Stomach (tissue), 9 donors: Measurements from ENCODE around the gene IPCEF1. TPM values are rescaled to one million over a fixed set of nuclear protein-coding genes. Genes with fewer than 3 reads are reported as not detected.
"Not testable (repeated sequence)": the region's sequence is repeated elsewhere in the genome, so short reads cannot be mapped to it uniquely, and the experiment has no call there.

Experiments used
- DNase-seq, 2 donors: peaks; one replicate each; pipeline versions ENCODE4 v3.0.0 to v3.0.0-alpha.2; 2013 to 2019
- H3K27ac ChIP-seq, 5 donors: fragments of 200-600 bp in 4 of 5; sonication (generic) in 4 of 5; one replicate each; pipeline ENCODE4 v1.5.1; 2013 to 2019; ENCODE audit warnings: mild to moderate bottlenecking in 1 of 5, moderate library complexity in 1 of 5
- H3K27me3 ChIP-seq, 3 donors: fragments of 200-600 bp; sonication (generic); one replicate each; pipeline ENCODE4 v1.5.1; 2017 to 2019; ENCODE audit warnings: mixed run types in 1 of 3
- H3K36me3 ChIP-seq, 4 donors: fragments of 200-600 bp; sonication (generic); 1 replicate in 3 of 4; 2 replicates in 1 of 4; pipeline ENCODE4 v1.5.1; 2016 to 2019
- H3K4me1 ChIP-seq, 4 donors: fragments of 200-600 bp; sonication (generic); one replicate each; pipeline ENCODE4 v1.5.1; 2016 to 2019
- H3K4me3 ChIP-seq, 4 donors: fragments of 200-600 bp; sonication (generic) in 3 of 4; one replicate each; pipeline ENCODE4 v1.5.1; 2016 to 2019; ENCODE audit warnings: mild to moderate bottlenecking in 1 of 4
- H3K9me3 ChIP-seq, 4 donors: fragments of 200-600 bp; sonication (generic); one replicate each; pipeline ENCODE4 v1.5.1; 2016 to 2019
- EP300 ChIP-seq: sonication (generic); formaldehyde crosslinking; IDR thresholded peaks from one replicate; pipeline ENCODE4 v1.6.1; 2017; ENCODE audit warnings: antibody characterized with exemption
- POLR2A ChIP-seq, 4 donors: fragments of 450-650 bp; IDR thresholded peaks; one replicate each; pipeline ENCODE4 v1.6.1; 2016; ENCODE audit warnings: antibody characterized with exemption in 4 of 4, control low read depth in 2 of 4, mild to moderate bottlenecking in 1 of 4, moderate library complexity in 1 of 4
- POLR2AphosphoS5 ChIP-seq, 3 donors: sonication (generic); formaldehyde crosslinking; IDR thresholded peaks; one replicate each; pipeline ENCODE4 v1.6.1; 2016; ENCODE audit warnings: antibody characterized with exemption in 3 of 3
- WGBS, 5 donors: extraction: QIAGEN DNeasy Blood & Tissue Kit in 3 of 5; methylation state at CpG; one replicate each; pipeline versions ENCODE4 v1.1.5 to v1.1.7; 2013 to 2018; 5-methylcytosine and 5-hydroxymethylcytosine counted together
- intact Hi-C: fragments of 100-400 bp; cut with DNase I; formaldehyde crosslinking; loops from one replicate; pipeline ENCODE4 v1.15.1; 2023; ENCODE audit warnings: low total_unique reads
- polyA plus RNA-seq, 3 donors: library from polyadenylated mRNA; stranded (reverse); fragments of 200-250 nt; gene quantifications; one replicate each; pipeline ENCODE4 v1.2.3, GENCODE V29; 2013
- total RNA-seq, 5 donors: library from RNA; depleted of rRNA; stranded (reverse); fragments of >200 nt; gene quantifications; one replicate each; pipeline versions ENCODE4 v1.1.0 to v1.2.3, GENCODE V29; 2014 to 2016
- TF ChIP-seq, protein P1 (sequence below), 7 experiments: fragments of 450-650 bp in 4 of 7; fragments of 200-600 bp in 3 of 7; sonication (generic) in 3 of 7; IDR thresholded peaks; one replicate each; pipeline ENCODE4 v1.5.1; 2016 to 2019; ENCODE audit warnings: antibody characterized with exemption in 7 of 7, control low read depth in 2 of 7, mild to moderate bottlenecking in 1 of 7
- donor health status: healthy with polysubstance abuse.
- donor health status: Bipolar disorder and iron deficiency.
- donor health status: healthy.

The IPCEF1 gene
- total and polyA plus RNA-seq, 8 donors: under 0.01 to 47.1 (median 1.4) TPM; not detected in 2

GRCh38 chr6:154331750-154332149 is 24.9 kb downstream of the IPCEF1 start:
- no peak overlapping the region for H3K27ac ChIP-seq
- H3K9me3 ChIP-seq: no peaks in the 10 kb centered on the region
- DNase-seq: no peak
- no peaks in the 10 kb centered on the region for H3K4me1 ChIP-seq
- TF ChIP-seq, protein P1, sequence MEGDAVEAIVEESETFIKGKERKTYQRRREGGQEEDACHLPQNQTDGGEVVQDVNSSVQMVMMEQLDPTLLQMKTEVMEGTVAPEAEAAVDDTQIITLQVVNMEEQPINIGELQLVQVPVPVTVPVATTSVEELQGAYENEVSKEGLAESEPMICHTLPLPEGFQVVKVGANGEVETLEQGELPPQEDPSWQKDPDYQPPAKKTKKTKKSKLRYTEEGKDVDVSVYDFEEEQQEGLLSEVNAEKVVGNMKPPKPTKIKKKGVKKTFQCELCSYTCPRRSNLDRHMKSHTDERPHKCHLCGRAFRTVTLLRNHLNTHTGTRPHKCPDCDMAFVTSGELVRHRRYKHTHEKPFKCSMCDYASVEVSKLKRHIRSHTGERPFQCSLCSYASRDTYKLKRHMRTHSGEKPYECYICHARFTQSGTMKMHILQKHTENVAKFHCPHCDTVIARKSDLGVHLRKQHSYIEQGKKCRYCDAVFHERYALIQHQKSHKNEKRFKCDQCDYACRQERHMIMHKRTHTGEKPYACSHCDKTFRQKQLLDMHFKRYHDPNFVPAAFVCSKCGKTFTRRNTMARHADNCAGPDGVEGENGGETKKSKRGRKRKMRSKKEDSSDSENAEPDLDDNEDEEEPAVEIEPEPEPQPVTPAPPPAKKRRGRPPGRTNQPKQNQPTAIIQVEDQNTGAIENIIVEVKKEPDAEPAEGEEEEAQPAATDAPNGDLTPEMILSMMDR (IDR thresholded peaks at IDR 0.05): no peak
- no peaks in the 10 kb centered on the region for H3K36me3 ChIP-seq
- no peaks in the 10 kb centered on the region for H3K27me3 ChIP-seq
- WGBS, 5 donors: 91 to 98% (median 98%) methylated on average over 2 of the region's 2 CpGs
- H3K4me3 ChIP-seq: no peak overlapping the region
- intact Hi-C loops: no loop called here

- no peaks in the 10 kb centered on the region for H3K4me1 ChIP-seq
- no peaks in the 10 kb centered on the region for H3K36me3 ChIP-seq
- no peaks in the 10 kb centered on the region for H3K27me3 ChIP-seq
- no peak overlapping the region for H3K27ac ChIP-seq
- intact Hi-C loops: no loop called here
- no peak overlapping the region for H3K4me3 ChIP-seq
- H3K9me3 ChIP-seq: no peaks in the 10 kb centered on the region
- TF ChIP-seq POLR2A (IDR thresholded peaks at IDR 0.05): no peak
- TF ChIP-seq POLR2AphosphoS5 (IDR thresholded peaks at IDR 0.05): no peak
- no peak for TF ChIP-seq EP300
- TF ChIP-seq, protein P1 (IDR thresholded peaks at IDR 0.05): no peak
- 79 to 83% (median 82%) methylated on average over 10 of the region's 10 CpGs for WGBS, 5 donors
- DNase-seq: no peak
These were observed 27.0 kb downstream of the IPCEF1 start for GRCh38 chr6:154329350-154330170.

- WGBS, 5 donors: 38 to 97% (median 88%) methylated on average over 1 of the region's 1 CpG
- intact Hi-C loops, H3K4me3 ChIP-seq, DNase-seq, H3K9me3 ChIP-seq, H3K27me3 ChIP-seq, H3K27ac ChIP-seq, H3K4me1 ChIP-seq, H3K36me3 ChIP-seq: not testable (repeated sequence)
These were observed 29.3 kb downstream of the IPCEF1 start for GRCh38 chr6:154327313-154327712.

DNA sequence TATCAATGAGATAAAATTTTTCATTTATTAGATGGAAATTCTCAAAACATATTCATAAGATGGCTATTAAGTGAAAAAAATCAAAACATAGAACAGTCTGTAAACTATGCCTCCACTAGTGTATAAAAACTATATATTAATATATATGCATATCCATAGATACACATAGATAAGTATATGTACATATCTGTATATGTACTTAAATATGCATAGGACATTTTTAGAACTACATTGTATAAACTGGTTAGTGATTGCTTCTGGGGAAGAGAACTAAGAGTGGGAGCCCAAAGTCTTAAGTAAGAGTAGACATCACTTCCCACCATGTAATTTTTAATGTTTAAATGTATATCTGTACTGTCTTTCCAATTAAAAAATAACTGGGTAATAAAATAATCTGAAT is 31.5 kb downstream of the IPCEF1 start:
- TF ChIP-seq POLR2AphosphoS5 (IDR thresholded peaks at IDR 0.05): no peak
- TF ChIP-seq EP300: no peak
- TF ChIP-seq, protein P1 (IDR thresholded peaks at IDR 0.05): no peak
- no peak for TF ChIP-seq POLR2A (IDR thresholded peaks at IDR 0.05)
- peaks cover 0 to 1% (median 0%) of the 10 kb centered on the region in 4 donors for H3K4me1 ChIP-seq
- intact Hi-C loops: no loop called here
- H3K9me3 ChIP-seq: no peaks in the 10 kb centered on the region
- H3K27me3 ChIP-seq: no peaks in the 10 kb centered on the region
- H3K27ac ChIP-seq: no peak overlapping the region
- no peaks in the 10 kb centered on the region for H3K36me3 ChIP-seq
- no peak overlapping the region for H3K4me3 ChIP-seq
- no peak for DNase-seq

DNA sequence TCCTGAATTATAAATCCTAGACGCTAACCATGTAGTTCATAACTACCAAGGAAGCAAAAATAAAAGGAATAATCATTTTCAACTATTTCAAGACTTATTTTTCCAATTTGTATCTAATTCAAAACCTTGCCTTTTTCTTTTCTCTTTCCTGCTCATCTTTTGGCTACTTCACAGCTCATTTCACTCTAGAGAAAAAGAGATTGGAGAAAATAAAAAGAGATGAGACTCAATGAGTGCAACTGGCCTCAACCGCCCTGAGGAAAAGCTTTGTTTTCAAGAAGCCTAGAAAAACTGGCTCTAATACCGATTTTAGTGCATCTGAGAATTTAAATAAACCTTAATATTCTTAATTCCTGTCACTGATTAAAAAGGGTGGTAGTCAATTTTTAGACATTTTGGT is 36.4 kb downstream of the IPCEF1 start:
- H3K27ac ChIP-seq: no peak overlapping the region
- TF ChIP-seq EP300 (no peak), POLR2AphosphoS5 (IDR thresholded peaks at IDR 0.05) (no peak), POLR2A (IDR thresholded peaks at IDR 0.05) (no peak)
- TF ChIP-seq, protein P1 (IDR thresholded peaks at IDR 0.05): no peak
- H3K4me3 ChIP-seq: no peak overlapping the region
- 62 to 89% (median 76%) methylated on average over 3 of the region's 3 CpGs for WGBS, 5 donors
- H3K4me1 ChIP-seq: peaks cover 0 to 15% (median 3%) of the 10 kb centered on the region in 4 donors
- DNase-seq: no peak
- intact Hi-C loops: no loop called here
- H3K9me3 ChIP-seq: no peaks in the 10 kb centered on the region
- H3K36me3 ChIP-seq: no peaks in the 10 kb centered on the region
- no peaks in the 10 kb centered on the region for H3K27me3 ChIP-seq
